Measurements from ENCODE around the gene SCN1A.

DNA sequence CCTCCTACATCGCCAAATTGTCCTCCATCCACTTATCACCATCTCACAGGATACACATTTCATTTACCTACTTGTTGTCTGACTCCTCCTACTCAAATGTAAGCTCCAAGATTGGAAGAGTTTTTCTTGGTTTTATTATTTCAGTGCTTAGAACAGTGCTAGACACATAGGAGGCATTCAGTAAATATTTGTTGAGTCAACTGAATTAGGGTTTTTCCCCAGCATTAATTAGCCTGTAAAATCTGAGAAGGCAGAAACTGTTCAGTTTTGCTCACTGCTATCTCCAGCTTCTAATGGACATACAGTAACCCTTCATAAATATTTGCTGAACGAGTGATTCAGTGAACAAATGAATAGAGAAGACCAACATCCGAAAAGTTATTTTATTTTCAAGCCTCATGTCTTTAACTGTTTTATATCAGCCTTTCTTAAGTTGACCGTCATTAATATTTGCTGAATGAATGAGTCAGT lies 175.0 kb downstream of the SCN1A start:
- TF ChIP-seq, protein P1, sequence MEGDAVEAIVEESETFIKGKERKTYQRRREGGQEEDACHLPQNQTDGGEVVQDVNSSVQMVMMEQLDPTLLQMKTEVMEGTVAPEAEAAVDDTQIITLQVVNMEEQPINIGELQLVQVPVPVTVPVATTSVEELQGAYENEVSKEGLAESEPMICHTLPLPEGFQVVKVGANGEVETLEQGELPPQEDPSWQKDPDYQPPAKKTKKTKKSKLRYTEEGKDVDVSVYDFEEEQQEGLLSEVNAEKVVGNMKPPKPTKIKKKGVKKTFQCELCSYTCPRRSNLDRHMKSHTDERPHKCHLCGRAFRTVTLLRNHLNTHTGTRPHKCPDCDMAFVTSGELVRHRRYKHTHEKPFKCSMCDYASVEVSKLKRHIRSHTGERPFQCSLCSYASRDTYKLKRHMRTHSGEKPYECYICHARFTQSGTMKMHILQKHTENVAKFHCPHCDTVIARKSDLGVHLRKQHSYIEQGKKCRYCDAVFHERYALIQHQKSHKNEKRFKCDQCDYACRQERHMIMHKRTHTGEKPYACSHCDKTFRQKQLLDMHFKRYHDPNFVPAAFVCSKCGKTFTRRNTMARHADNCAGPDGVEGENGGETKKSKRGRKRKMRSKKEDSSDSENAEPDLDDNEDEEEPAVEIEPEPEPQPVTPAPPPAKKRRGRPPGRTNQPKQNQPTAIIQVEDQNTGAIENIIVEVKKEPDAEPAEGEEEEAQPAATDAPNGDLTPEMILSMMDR (IDR thresholded peaks at IDR 0.05), result no peak
- no peak for TF ChIP-seq POLR2A (IDR thresholded peaks at IDR 0.05)

Data from testis (tissue), 2 donors.